GM12892 (cell line): ENCODE results near the gene GAB2.

Experiments used
- POLR2A ChIP-seq: IDR thresholded peaks from 2 replicates; pipeline ENCODE4 v1.6.1; 2011; ENCODE audit warnings: low read depth, low read length, control low read depth
- POLR2AphosphoS5 ChIP-seq: IDR thresholded peaks from 2 replicates; pipeline ENCODE4 v1.6.1; 2011; ENCODE audit warnings: low read depth, low read length, control low read depth
- TAF1 ChIP-seq: IDR thresholded peaks from 2 replicates; pipeline ENCODE4 v1.6.1; 2011; ENCODE audit warnings: low read depth, mild to moderate bottlenecking, control low read depth, low read length, borderline replicate concordance

GRCh38 chr11:78179459-78180071 is 238.1 kb downstream of the GAB2 start:
- TF ChIP-seq POLR2AphosphoS5 = no peak
- TF ChIP-seq POLR2A = no peak
- no peak for TF ChIP-seq TAF1
